Measurements from ENCODE around the gene ZNF618. TPM values are rescaled to one million over a fixed set of nuclear protein-coding genes. Genes with fewer than 3 reads are reported as not detected.

The ZNF618 gene
- total RNA-seq, 1 donor from 2014 or later: 1.9 TPM

- H3K27me3 ChIP-seq (ENCODE audit: low read depth): no peaks in the 10 kb centered on the region
- peaks cover 16% of the 10 kb centered on the region for H3K9me3 ChIP-seq (replicated peaks)
- no peak for TF ChIP-seq CTCF (IDR thresholded peaks at IDR 0.05; ENCODE audit: borderline replicate concordance)
- H3K4me1 ChIP-seq: peaks cover 19% of the 10 kb centered on the region
- DNase-seq: no peak
- H3K36me3 ChIP-seq: peaks cover 31% of the 10 kb centered on the region
- no peak overlapping the region for H3K27ac ChIP-seq (replicated peaks)
- intact Hi-C loops (cut with micrococcal nuclease): no loop called here
- H3K4me3 ChIP-seq: no peak overlapping the region
Measured at GRCh38 chr9:114007991-114008666, 132.0 kb downstream of the ZNF618 start.

GRCh38 chr9:114008667-114009410 lies 132.7 kb downstream of the ZNF618 start:
- peaks cover 12% of the 10 kb centered on the region for H3K4me1 ChIP-seq
- H3K4me3 ChIP-seq: no peak overlapping the region
- no peak overlapping the region for H3K27ac ChIP-seq (replicated peaks)
- intact Hi-C loops (cut with micrococcal nuclease): no loop called here
- no peak for DNase-seq
- peaks cover 23% of the 10 kb centered on the region for H3K9me3 ChIP-seq (replicated peaks)
- TF ChIP-seq CTCF (IDR thresholded peaks at IDR 0.05; ENCODE audit: borderline replicate concordance): no peak
- H3K27me3 ChIP-seq (ENCODE audit: low read depth): no peaks in the 10 kb centered on the region
- peaks cover 34% of the 10 kb centered on the region for H3K36me3 ChIP-seq

- Histone ChIP-seq H3K36me3 (peaks cover 39% of the 10 kb centered on the region), H3K27ac (replicated peaks) (no peak overlapping the region), H3K4me1 (no peaks in the 10 kb centered on the region), H3K4me3 (no peak overlapping the region), H3K27me3 (ENCODE audit: low read depth) (no peaks in the 10 kb centered on the region), H3K9me3 (replicated peaks) (peaks cover 26% of the 10 kb centered on the region)
- intact Hi-C loops (cut with micrococcal nuclease): no loop called here
- DNase-seq: no peak
- no peak for TF ChIP-seq CTCF (IDR thresholded peaks at IDR 0.05; ENCODE audit: borderline replicate concordance)
Measured at GRCh38 chr9:114011313-114011712, 135.2 kb downstream of the ZNF618 start.

- Histone ChIP-seq H3K9me3 (replicated peaks) (peaks cover 26% of the 10 kb centered on the region), H3K4me1 (no peaks in the 10 kb centered on the region), H3K27ac (replicated peaks) (no peak overlapping the region), H3K4me3 (no peak overlapping the region), H3K36me3 (peaks cover 38% of the 10 kb centered on the region), H3K27me3 (ENCODE audit: low read depth) (no peaks in the 10 kb centered on the region)
- intact Hi-C loops (cut with micrococcal nuclease): no loop called here
- DNase-seq: no peak
- TF ChIP-seq CTCF (IDR thresholded peaks at IDR 0.05; ENCODE audit: borderline replicate concordance): no peak
Measured at GRCh38 chr9:114012126-114012525, 136.0 kb downstream of the ZNF618 start.

GRCh38 chr9:114014044-114014443 lies 137.9 kb downstream of the ZNF618 start:
- H3K4me1 ChIP-seq: no peaks in the 10 kb centered on the region
- intact Hi-C loops (cut with micrococcal nuclease): no loop called here
- H3K27me3 ChIP-seq (ENCODE audit: low read depth): no peaks in the 10 kb centered on the region
- H3K9me3 ChIP-seq (replicated peaks): peaks cover 26% of the 10 kb centered on the region
- no peak overlapping the region for H3K4me3 ChIP-seq
- H3K36me3 ChIP-seq: peaks cover 42% of the 10 kb centered on the region
- H3K27ac ChIP-seq (replicated peaks): no peak overlapping the region
- TF ChIP-seq CTCF (IDR thresholded peaks at IDR 0.05; ENCODE audit: borderline replicate concordance): no peak
- no peak for DNase-seq
